Dedifferentiated amniotic fluid mesenchymal stem cell (primary cell): Measurements from ENCODE around the gene CALB2.

Experiments used
- DNase-seq: peaks from one replicate; pipeline ENCODE4 v3.0.0-alpha.2; 2016; ENCODE audit errors: extremely low spot score

Gene CALB2

DNA sequence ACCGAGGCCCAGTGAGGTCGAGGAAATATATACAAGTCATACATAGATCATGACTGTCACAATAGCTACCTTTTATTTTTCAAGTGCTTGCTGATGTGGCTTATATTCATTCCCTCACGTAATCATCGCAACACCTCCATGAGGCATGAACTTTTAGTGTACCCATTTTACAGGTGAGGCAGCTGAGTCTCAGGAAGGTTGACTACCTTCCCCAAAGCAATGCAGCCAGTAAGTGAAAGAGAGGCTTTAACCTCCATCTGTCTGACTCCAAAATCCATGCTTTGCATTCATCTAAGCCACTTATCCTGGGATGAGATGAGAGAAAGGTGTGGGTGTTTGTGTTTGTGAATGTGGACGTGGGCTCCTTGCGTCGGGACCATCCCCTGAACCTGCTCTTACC is 30.8 kb downstream of the CALB2 start:
- DNase-seq = no peak

DNA sequence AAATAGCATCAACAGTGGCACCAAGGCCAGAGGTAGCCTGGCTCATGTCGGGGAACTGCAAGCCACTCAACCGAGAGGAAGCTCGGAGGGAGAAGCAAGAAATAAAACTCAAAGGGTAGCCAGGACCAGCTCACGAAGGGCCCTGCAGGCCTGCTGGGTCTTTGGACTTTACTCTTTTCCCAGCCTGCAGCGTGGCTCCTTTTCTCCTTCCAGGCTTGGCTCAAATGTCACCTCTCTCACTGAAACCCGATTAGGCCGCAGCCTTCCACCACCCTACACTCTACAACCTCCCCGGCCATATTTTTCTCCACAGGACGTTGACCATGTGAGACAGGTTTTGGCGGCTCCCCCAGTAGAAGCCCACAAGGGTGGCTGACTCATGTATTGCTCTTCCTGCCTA is 38.1 kb downstream of the CALB2 start:
- DNase-seq = no peak

DNA sequence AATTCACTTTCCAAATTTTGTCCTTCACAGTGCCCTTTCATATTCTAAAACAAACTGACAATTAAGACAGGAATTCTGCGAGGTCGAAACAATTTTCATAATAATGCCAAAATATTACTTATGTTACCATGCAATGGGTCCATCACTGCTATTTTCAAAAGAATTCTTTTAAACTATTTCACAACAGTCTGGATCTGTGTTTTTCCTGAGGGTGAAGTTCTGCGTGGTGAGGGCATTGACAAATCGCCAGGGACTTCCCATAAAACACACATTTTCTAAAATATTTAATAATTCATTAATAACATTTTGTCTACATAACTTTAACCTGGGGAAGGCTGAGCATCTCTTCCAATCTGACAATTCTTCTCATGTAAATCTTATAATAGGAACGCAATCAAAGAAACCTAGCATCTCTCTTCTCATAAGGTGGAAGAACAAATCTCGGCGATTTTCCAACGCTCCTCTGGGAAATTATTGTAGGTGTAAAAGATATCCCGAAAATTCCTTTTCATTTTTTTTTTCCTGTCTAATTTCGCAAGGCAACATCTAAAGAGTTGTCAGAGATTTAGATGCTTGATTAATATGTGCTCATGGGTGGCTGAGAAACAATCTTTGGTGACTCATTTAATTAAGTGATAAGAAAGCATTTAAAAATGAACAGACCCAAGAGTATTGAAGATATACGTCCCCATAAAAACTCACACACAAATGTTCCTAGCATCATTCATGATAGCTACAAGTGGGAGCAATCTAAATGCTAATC is 41.5 kb downstream of the CALB2 start:
- DNase-seq = no peak

DNA sequence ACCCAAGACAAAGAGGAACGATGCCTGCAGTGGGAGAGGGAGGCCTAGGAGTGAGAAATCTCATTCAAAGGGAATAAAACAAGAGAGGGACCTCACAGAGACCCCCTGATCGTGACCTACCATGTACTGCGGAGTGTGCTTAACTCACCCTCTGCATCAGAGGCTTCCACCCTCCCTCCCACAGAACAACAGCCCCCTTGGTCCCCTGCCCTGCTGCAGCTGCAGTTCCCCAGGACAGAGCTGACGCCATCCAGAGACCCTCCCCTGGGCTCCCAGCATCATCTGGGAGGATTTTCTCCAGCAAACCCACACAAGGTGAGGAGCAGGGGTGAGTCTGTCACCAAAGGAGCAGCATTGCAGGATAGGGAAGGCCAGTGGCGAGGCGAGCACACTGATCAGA is 43.5 kb downstream of the CALB2 start:
- no peak for DNase-seq

DNA sequence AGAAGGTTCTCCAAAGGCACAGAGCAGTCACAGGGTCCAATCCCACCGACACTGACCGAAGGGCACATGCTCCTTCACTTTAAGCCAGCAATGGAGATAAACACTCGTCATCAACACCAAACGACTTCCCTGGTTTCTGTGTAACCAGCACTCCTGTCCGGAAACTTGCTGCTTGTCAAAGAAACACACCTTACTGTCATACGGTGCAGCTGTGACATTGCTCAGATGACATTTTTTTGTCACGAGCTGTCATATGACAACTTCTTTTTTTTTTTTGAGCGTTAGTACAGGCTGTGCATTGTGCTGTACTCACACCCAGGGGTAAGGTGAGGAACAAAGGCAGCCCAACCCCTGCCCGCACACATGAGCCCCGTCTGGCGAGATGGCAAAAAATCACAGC is 44.2 kb downstream of the CALB2 start:
- DNase-seq = no peak

DNA sequence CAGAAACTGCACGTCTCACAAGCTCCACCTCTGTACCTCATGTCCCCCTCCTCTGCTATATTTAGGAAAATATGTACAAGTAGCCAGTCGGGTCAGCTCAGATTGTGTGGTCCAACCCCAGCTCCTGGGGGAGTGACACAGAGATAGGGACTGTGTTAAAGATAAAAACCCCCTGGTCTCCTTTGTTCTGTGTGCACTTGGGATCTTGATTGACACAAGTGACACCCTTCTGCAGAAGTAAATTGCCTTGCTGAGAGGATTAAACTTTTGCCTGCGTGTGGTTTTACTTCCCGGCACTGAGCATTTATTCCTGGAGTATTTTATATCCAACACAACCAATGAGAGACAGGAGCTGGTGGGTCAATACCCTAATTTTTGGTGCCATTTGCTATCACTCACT is 45.8 kb downstream of the CALB2 start:
- DNase-seq = no peak

DNA sequence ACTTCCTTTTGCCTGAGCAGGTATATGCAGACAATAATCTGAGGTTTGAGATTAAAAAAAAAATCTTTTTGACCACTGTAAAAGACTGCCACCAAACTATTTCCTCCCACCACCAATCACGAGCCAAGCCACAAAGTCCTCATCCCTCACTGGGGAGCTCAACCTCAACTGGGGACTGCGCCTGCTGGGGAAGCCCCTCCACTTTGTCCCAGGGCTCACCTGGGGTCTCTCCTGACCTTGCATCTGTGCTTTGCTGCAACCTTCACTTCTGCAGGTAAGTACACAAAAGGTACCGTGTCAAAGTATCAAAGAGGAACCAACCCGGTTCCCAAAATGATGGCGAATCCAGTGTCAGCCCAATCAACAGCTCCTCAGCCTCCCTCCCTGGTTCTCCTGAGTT is 47.8 kb downstream of the CALB2 start:
- DNase-seq = no peak

DNA sequence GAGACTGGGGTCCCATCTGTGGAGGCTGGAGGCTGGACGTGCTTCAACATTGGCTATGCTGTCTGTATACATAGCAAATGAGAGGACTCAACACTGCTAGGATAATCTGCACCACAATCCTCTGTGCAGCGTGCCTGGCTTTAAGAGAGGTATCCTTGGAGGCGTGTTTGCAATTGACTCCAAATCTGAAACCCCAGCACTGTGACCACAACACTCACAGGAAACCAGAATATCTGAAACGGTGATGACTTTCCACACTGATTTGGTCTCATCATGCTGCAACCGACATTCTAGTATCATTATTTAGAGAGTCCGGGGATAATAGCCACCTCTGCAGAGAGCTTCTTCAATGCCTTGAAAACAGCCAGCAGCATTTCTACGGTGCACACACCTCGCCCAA is 48.2 kb downstream of the CALB2 start:
- DNase-seq = no peak

DNA sequence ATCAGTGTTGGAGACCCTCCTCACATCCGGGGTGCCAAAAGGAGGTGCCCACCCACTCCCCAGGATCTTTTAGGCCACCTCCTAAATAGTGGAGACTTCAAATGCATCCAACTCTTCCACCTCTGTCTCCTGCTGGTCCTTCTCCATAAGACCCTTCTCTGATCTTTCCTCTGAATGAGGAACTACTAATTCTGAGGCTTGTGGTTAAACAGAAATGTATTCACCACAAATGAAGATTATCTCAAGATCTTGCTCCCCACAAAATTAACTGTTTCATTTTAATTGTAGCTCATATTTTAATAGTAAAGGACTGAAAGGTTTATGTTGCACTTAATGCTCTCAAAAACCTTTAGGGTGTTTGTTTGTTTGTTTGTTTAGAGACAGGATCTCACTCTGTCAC is 49.2 kb downstream of the CALB2 start:
- no peak for DNase-seq

DNA sequence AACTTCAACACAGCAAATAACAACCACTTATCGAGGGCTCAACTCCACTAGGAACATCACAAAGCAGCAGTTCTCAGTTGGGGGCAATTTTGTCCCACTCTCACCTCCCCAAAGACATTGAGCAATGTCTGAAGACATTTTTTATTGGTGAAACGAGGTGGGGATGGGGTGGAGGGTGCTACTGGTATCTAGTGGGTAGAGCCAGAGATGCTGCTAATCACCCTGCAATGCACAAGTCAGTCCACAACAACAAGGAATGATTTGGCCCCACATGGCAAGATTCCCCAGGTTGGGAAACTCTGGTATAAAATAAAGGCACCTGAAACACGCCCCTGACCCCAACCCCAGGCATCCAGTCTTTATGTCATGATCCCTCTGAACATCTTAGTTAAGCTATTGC is 50.0 kb downstream of the CALB2 start:
- no peak for DNase-seq

DNA sequence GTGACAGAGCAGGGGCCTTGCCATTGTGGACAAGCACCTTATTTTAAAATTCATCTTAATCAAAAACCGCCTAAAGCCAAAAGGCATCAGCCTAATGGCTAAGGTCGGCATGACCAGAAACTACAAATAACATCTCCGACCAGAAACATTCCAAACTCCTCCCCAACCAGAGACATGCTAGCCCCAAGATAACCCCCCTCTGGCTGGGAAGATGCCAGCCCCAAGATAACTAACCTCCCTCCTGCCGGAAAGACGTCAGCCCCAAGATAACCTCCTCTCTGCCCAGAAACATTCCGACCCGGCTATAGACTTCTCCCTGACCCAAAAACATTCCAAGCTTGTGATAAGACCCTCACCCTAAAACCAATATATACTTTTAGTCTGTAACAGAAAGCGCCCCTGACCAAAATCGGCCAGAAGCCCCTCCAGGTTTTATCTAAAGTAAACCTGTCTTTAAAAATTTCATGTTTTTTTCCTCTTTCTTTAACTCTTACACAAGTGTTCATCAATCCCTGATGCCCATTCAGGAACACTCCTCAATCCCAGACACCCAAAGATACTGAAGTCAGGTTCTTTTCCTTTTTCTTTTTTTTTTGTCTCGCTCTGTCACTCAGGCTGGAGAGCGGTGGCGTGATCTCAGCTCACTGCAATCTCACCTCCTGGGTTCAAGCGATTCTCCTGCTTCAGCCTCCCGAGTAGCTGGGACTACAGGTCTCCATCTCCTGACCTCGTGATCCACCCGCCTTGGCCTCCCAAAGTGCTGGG is 50.7 kb downstream of the CALB2 start:
- DNase-seq = no peak

DNA sequence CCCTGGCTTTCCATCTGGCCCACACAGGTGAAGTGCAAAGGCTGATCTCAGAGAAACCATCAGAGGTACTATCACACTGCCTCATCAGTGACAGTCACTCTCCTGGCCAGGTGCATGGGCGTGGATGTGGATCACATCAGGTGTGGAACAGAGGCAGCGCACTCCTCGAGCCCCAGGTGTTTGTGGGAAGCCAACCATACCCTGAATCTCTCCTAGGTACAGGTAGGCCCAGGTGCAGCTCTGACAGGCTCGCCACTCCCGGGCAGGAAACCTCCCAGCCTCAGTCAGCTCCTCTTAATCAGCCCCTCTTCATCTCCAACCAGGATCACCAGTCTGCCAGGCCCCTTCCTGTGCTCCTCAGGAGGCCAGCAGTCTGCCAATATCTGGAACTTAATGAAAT is 51.6 kb downstream of the CALB2 start:
- DNase-seq = no peak

DNA sequence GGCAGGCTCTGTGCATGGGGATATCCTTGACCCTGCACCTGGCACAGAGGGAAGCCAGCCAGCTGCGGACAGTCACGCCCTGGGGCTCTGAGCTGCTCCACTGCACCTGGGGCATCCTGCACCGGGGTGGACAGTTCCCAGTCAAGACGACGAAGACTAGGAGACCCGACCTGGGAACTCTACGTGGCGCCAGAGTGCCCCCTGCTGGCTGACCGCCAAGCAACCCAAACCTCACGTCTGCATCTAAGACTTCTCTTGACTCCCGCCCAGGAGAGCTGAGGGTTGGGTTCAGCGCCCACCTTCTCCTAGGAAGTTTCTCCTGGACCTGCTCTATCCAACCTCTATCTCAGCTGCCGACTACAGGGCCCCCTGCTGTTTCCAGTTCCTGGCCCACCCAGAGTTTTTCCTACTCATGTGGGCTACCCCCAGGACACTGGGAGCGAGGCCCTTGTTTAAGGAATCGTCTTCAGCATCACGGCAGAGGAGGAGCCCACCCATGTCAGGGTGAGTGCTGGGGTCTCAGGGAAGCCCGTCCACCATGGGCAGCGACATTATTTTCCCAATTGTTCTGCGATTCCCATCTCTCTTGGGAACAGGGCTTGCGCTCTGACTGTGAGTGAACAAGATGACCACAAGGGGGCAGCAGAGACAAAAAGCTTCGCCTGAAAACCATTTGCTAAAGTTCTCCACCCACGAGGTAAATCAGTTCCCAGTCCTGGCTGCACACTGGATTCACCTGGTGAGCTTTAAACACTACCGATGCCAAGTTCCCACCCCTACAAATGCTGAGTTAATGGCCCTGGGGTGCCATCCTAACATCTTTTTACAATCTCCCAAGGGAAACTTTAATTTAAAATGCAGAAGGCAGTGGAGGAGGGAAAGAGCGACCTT is 54.0 kb downstream of the CALB2 start:
- peak; percentile 58 for DNase-seq

DNA sequence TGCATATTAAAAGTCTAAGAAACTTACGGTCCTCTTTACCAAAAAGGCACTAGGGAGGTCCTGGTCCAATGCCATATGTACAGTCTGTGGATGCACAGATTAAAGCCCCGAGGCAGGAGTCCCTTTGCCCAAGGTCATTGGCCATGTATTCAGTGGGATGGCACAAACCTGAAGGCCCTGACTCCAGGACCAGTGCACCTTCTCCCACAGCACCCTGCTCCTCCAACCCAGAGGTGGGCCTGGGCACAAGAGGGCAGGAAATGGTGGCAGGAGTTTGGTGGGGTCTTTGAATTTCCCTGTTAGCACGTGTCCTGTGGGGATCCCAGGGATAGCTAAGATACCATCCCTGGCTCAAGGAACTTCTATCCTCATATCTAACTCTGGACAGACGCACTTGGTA is 54.8 kb downstream of the CALB2 start:
- no peak for DNase-seq

DNA sequence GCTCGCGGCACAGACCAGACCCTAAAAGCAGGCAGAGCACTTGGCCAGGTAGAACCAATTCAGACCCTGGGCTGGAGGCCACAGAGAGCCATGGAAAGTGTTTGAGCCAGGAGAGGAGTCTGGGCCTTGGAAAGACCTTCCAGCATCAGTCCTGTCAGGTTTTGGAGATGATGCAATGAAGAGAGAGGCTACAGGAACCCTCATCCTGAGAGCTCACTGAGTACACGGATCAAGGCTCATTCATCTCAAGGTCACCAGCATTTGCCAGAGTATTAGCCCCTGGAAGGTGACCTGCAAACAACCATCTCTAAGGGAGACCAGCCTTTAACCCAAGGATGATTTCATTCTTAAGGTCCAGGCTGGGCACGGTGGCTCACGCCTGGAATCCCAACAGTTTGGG is 55.5 kb downstream of the CALB2 start:
- DNase-seq = no peak

DNA sequence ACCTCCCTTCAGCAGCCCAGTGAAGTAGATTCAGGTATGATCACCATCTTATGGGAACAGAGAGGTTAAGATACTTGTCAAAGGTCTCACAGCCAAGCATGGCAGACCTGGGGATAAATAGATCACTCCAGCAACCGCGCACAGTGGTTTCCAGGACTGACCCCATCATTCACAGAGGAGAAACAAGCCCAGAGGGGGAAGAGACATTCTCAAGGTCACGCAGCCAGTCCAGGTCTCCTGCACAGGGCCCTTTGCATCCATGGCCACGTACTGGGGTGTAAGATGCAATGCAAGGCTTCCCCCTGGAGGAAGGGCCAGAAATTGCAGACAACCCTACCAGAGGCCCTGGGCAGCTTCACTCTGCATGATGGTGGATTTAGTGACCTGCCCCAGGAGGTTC is 63.4 kb downstream of the CALB2 start:
- no peak for DNase-seq

DNA sequence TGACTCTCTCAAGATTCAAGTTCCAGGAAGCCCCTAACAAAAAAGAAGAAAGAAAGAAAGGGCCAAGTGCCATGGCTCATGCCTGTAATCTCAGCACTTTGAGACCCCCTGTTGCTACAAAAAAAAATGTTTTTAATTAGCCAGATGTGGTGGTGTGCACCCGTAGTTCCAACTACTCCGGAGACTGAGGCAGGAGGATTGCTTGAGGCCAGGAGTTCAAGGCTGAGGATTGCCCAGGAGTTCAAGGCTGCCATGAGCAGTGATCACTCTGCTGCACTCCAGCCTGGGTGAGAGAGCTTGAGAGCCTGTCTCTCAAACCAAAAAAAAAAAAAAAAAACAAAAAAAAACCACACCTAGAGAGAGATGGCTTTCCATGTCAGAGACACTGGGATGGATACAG is 64.5 kb downstream of the CALB2 start:
- no peak for DNase-seq

DNA sequence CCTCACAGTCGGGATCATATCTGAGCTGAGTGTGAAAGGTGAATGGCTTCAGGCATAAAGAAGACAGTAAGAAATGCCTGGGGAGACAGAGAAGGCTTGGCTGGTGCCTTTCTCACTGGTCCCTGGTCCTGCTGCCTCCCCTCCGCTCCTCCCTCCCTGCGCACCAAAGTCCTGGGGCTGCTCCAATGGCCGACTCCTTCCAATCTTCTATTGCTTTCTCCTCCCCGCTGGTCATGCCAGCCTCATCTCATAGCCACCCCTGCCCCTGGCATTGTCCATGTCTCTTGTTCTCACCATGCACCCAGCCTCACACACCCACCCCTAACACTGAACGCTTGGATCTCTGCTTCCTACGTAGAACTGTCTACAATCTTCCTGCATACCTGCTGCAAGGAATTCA is 65.3 kb downstream of the CALB2 start:
- no peak for DNase-seq

DNA sequence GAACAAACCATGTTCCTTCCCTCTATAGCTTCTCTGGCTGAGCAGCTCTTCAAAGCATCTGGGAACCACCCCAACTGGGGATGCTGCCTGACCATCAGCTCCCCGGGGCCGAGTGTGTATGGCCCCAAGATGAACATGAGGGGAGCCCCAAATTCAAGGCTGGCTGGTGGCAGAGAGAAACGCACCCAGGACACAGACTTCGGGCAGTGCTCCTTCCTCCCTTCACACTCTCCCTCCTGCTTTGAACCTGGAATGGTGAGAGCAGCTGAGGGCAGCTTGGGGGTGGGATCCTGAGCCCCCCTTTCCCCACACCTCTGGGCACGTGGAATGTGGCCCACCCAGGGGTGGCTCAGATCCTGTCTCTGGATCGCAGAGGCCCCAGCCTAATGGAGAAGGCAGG is 66.1 kb downstream of the CALB2 start:
- DNase-seq = no peak

DNA sequence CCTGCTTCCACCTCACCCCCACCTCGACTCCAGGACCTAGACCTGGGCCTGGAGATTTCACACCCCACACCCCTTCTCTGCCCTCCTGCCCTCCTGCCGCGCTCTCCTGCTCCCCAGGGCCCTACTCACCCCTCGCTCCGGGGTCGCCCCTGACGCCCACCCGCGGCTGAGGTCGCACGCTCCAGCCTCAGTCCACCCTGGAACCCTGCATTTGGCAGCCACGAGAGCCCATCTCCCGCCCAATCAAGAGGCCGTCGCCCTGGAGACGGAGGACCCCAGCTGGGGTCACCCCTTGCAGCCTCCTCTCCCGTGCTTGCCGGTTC is 67.2 kb downstream of the CALB2 start:
- DNase-seq = no peak

DNA sequence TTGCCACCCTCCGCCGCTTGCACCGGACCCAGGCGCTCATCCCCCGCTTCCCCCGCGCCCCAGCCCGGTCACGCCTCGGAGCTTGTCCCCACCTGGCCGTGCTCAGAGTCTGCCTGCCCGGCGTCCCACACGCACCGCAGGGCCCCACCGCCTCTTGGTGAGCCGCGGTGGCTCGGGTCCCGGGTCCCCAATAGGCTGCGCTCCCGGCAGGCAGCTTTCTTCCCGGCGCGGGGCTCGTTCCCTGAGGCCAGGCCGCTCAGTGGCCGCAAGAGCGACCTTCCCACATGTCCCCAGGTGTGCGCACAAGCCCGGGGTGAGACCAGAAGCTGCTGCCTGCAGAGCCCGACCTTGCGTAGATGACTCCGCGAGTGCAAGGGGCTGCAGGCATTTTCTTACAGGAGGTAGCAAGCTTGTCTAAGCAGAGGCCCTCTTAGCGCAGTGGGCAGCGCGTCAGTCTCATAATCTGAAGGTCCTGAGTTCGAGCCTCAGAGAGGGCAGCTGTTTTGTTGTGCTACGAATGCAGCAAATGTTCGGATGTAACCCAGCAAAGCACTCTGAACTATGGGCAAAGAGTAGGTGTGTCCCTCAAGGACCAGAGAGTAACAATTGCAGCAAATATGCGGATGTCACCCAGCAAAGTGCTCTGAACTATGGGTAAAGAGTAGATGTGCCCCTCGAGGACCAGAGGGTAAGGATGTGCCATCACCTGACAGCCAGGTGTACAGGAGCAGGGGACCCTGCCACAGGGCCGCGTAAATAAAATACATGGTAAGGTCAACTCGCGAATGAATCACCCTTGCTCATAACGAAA is 67.8 kb downstream of the CALB2 start:
- DNase-seq = peak; percentile 38
